ENCODE data around the gene INHBC.

Gene INHBC

GRCh38 chr12:57469296-57470164 is 34.9 kb downstream of the INHBC start:
- no peak for DNase-seq

- no peak for DNase-seq
These were observed 35.8 kb downstream of the INHBC start for GRCh38 chr12:57470286-57470969.

- no peak for DNase-seq
These were observed 36.5 kb downstream of the INHBC start for GRCh38 chr12:57470970-57471656.

GRCh38 chr12:57471661-57472060 is 37.1 kb downstream of the INHBC start:
- no peak for DNase-seq

- no peak for DNase-seq
These were observed 37.8 kb downstream of the INHBC start for GRCh38 chr12:57472391-57472790.

- no peak for DNase-seq
These were observed 38.8 kb downstream of the INHBC start for GRCh38 chr12:57473392-57473791.

- DNase-seq: no peak
These were observed 39.3 kb downstream of the INHBC start for GRCh38 chr12:57473886-57474285.

- DNase-seq: no peak
These were observed 39.8 kb downstream of the INHBC start for GRCh38 chr12:57474430-57474829.

GRCh38 chr12:57474862-57475261 is 40.3 kb downstream of the INHBC start:
- no peak for DNase-seq

- peak; percentile 76 for DNase-seq
These were observed 40.9 kb downstream of the INHBC start for GRCh38 chr12:57475271-57476161.

- no peak for DNase-seq
These were observed 41.8 kb downstream of the INHBC start for GRCh38 chr12:57476162-57476992.

- no peak for DNase-seq
These were observed 42.6 kb downstream of the INHBC start for GRCh38 chr12:57476993-57477709.

GRCh38 chr12:57477710-57478681 is 43.4 kb downstream of the INHBC start:
- DNase-seq: no peak

GRCh38 chr12:57479043-57479375 is 44.4 kb downstream of the INHBC start:
- DNase-seq: no peak

GRCh38 chr12:57479376-57480115 is 45.0 kb downstream of the INHBC start, which contains the start of gene ARHGAP9:
ARHGAP9 (minus strand) TSS chr12:57479866; CDS start chr12:57479406, 460 bp downstream.
- DNase-seq: no peak

- DNase-seq: no peak
These were observed 47.1 kb downstream of the INHBC start for GRCh38 chr12:57481671-57482070.

GRCh38 chr12:57483466-57483865 is 48.9 kb downstream of the INHBC start:
- DNase-seq: peak; percentile 76

- DNase-seq: no peak
These were observed 51.1 kb downstream of the INHBC start for GRCh38 chr12:57485695-57486094.

- DNase-seq: peak; percentile 73
These were observed 52.5 kb downstream of the INHBC start for GRCh38 chr12:57487055-57487596.
